GM18870 (cell line): Measurements from ENCODE around the gene ALPK3.

Source experiments
- ATAC-seq: cut with Tn5 transposase; IDR thresholded peaks from one replicate; pipeline ENCODE4 v1.9.1; 2021; ENCODE audit warnings: moderate library complexity; ENCODE audit not compliant: unreplicated experiment

Gene ALPK3

DNA sequence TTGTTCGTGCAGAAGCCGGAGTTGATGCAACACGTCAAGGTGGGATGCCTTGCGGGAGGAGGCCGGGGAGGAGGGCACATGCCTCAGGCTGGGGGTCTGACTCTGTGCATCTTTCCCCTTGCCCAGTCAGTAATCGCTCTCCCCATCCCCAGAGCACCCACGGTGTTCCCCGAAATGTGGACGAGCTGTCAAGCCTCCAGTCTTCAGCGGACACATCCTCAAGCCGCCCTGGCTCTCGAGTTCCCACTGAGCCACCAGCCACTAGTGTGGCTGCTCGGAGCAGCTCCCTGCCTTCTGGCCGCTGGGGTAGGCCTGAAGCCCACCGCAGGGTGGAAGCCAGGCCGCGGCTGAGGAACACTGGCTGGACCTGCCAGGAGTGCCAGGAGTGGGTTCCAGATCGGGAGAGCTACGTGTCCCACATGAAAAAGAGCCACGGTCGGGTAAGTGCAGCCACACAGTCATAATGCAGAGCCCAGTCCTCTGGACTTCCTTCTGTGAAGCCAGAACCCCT is 18.7 kb upstream of the ALPK3 start:
- no peak for ATAC-seq

DNA sequence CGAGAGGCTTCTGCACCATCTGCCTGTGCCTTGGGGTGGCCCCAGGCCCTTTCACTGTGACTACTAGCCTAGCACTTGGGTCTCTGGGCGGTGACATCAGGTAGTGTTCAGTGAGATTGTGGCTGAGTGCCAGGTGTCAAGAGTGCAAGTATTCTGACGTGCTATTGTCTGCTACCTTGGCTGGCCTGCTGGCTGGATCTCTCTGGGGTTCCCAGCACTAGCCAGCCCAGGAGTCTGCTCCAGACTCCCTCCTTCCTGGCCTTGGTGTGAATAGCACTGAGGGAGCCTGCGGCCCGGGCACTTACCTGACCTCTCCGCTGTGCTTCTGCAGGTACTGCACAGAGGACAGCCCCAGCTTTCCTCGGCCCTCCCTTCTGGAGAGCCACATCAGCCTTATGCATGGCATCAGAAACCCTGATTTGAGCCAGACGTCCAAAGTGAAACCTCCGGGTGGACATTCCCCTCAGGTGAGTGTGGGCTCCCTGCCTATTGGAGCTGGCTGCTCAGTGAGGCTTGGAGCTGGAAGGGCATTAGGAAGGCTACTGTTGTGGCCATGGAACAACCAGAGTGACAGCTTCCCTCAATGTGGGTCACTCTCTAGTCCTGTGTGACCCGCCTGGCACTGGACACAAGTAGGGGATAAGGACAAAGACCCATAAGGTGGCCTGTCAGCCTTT is 17.5 kb upstream of the ALPK3 start:
- no peak for ATAC-seq

DNA sequence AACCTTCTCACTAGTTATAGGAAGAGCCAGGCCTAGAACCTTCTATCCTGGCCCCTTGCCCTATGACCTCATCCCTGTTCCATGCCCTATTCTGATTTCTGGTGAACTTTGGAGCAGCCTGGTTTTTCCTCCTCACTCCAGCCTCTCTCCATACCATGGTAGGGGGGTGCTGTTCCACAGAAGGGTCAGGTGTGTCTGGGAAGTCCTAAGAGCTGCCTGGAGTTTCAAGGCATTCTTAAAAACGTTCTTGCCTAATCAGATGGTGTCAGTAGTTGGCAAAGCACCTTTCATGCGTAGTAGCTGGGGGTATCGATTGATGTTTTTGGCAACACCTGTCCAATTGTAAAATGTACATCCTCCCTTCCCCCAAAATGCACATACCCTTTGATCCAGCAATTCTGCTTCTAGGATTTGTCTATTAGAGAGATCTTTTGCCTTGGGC is 16.8 kb upstream of the ALPK3 start:
- no peak for ATAC-seq

DNA sequence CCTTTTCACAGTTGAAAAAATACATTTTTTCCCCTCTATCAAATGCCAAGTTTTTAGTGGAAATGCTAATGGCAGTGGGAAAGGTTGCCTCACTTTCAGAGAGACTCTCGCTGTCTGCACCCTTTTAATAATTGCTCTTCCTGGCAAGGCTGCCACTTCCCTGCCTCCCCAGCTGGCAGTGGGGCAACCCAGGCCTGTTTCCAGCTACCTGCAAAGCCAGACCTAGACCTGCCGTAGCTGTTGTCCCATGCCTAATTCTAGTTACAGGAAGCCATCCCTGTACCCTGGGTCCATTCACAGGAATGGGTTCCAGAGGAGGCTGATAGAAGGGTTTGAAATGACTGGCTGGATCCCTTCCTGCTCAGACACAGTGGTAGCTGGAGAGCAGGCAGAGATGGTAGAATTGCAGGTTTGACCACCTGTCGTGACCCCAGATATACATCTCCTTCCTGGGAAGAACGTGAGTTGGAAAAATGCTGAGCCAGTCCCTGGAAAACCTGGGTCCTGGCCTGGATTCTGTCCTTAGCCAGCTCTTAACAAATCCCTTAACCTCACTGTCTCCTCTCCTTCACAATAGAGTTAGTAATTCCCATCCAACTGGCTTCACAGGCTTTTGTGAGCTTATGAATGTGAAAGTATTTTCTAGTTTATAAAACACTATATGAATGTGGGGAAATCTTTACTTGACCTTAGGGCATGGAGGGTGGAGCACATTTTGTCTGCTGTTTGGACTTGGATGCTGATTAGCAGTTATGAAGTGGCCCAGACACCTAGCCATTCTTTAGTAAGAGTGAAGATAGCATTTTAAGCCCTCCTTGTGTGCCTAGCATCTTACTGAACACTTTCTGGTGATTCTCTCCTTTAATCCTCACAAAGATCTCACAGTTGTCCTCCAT is 12.9 kb upstream of the ALPK3 start:
- no peak for ATAC-seq

DNA sequence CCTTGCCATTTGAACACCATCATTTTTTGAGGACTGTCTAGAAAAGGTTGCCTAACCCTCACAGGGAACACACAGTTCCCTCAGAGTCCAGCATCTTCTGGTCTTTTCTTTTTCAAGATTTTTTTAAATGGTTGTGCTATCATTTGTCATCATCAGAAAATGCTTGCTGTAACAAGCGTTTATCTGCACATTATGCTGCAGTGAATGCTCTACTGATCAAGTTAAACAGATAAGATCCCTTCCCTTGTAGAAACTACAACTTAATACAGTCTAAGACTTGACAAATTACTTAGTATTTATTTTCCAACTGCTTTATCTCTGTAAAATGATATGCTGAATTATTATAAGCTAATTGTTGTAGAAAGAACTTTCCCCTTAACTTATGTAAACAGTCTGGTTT is 11.9 kb upstream of the ALPK3 start:
- ATAC-seq, result no peak

DNA sequence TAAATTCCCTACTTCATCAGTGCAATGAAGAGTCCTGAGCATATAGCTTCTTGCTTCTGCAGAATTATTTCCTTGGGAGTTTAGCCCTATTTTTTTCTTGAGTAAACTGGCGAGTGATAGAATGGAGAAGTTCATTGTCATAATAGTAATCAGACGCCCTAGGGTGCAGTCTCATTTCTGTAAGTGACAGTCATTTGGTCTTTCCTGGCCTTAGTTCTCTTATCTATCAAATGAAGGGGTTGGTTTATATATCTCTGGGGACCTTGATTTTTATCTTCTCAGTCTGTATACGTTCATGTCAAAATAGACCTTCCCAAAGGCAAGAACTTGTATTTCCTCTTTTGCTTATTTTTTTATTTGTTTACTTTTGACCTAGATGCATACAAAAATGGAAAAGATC is 9.9 kb upstream of the ALPK3 start:
- no peak for ATAC-seq

DNA sequence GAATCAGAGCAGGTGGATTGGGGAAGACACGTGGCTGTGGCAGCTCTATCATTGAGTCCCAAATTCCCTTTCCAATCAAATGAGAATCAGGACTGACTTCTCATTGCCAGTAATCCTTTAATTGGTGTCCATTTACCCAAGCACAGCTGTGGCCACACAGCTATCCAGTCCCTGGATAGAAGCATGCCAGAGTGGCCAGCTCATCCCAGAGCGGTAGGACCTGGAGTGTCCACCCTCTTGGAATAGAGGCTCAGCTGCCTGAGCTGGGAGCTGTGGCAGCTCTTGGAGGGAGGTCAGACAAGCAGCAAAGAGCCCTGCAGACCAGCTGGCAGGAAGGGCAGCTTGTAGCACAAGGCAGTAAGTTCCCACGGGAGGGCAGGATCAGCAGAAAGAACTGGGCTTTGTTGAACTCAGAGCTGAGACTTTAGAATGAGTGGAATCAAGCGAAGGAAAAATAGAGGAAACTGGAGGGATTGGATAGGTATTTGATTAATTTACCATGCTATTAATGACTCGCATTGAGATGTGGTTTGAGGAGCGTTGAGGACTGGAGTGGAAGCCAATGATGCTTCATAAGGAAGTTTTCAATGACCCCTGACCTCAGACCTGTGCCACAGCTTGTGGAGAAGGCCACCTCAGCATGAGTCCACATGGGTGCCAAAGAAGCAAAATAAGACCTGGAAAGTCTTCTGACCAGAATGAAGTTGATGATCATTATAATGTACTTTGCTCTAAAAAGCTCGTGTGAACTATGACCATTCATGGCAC is 6.9 kb upstream of the ALPK3 start:
- no peak for ATAC-seq

DNA sequence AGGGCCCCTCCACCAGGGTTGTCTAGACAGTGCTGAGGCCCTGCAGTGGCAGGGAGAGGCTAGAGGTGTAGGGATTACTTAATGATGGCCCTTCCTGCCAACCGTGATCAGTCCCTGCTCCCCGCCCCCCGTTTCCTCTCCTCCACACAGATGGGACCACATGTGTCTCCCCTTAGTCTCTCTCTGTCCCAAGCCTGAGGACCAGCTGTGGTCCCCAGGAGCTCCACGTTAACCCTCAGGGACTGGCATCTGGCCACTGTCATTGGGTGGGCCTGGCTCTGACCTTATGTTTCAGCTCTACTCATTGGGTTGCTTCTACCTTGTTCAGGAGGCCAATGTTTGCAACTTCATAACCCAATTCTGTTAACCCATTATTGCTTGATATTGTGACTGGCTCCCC is 6.0 kb upstream of the ALPK3 start:
- ATAC-seq, result no peak

DNA sequence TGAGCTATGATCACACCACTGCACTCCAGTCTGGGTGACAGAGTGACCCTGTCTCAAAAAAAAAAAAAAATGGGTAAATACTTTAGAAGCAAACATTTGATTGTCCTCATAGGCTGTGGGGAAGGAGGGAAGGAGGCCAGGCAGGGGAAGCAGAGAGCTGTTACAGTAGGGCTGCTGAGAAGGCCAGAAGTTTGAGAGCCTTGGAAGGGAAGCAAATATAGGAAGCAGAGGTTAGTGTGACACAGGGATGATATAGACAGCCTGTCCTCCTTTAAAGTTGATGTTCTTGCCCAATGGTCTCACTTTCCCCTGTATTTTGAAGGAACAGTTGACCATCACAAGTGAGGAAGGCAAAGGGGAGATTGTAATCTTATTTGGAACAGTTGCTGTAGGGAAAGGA is 5.3 kb upstream of the ALPK3 start:
- ATAC-seq, result no peak

DNA sequence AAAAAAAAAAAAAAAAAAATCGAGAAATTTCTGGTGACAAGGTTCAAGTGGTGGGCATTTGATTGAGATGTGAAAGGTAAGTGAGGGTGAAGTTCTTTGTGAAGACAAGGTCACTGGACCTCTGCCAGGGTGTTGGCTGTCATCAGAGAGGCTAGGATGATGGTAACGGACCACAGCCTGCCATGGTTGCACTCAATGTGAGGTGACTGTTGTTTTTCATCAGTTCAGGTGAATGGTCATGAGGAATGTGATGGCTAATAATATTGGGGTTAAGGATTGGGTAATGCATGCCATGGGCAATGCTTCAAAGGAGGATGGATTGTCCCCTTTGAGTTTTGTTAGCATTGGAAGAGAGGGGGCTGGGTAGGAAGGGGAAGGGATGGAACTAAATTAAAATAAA is 4.3 kb upstream of the ALPK3 start:
- ATAC-seq, result no peak

DNA sequence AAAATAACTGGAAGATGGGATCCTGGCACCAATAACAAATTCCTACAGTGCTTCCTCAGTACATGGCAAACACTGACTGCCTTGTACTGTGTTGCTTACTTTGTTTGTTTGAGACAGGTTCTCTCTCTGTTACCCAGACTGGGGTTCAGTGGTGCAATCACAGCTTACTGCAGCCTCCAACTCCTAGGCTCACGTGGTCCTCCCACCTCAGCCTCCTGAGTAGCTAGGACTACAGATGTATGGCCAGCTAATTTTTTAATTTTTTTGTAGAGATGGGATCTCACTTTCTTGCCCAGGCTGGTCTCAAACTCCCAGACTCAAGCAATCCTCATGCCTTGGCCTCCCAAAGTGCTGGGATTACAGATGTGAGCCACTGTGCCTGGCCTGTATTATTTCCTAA is 3.7 kb upstream of the ALPK3 start:
- ATAC-seq, result no peak

DNA sequence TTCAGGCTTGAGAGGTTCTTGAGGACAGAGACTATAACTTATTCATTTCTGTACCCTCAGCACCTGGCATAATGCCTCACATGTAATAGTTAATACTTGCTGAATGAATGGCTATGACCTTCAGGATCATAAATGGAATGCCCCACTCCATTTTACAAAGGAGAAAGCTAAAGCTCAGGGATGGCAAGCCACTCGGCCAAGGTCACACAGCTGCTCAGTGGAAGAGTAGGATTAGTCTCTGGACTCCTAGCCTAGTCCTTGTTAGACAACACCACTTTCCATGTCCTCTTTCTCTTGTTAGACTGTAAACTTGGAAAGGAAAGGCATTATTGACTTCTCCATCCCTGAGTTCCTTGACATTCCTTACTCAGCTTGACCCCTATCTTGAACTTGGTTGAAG is 3.2 kb upstream of the ALPK3 start:
- ATAC-seq, result no peak

DNA sequence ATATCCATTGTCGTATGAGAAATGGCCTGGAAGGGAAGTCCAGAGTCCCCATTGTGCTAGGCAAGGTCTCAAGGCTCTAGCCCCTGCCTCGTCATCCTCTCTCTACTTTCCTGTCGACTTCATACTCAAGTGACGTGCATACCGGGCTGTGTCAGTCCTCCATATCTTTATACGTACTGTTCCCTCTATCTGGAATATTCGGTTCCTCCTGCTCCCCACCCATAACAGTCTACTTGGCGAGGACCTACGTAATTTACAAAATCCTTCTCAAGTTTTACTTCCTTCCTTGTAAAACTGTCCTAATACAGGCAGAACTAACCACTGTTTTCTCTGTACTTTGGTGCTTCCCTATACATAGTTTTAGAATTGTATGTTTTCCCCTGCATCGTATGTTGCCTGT is 2.2 kb upstream of the ALPK3 start:
- no peak for ATAC-seq

DNA sequence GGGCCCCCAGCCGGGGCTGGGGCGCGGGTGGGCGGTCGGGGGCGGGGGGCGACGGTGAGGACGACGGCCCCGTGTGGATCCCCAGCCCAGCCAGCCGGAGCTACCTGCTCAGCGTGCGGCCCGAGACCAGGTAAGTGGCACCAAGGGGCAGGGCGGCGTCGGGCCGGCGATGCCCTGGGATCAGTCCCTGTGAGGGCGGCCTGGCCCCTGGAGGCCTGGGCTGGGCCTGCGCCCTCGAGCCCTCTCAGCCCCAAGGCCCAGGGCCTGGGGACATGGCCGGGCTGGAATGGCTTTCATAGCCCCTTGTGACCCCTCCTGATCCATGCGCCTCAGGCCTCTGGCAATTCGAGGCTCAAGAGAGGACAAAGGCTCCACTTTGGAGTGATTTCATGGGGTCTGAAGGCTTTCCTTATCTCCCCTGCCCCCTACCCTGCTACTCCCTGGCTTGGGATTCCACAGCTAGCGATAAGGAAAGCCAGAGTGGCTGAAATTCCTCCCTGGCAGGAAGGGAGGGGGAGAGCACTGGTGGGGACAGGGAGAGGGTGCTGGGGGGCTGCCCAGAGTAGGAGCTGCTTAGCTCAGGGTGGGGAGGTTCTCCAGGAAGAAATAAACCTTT is 418 bp downstream of the ALPK3 start:
- no peak for ATAC-seq

DNA sequence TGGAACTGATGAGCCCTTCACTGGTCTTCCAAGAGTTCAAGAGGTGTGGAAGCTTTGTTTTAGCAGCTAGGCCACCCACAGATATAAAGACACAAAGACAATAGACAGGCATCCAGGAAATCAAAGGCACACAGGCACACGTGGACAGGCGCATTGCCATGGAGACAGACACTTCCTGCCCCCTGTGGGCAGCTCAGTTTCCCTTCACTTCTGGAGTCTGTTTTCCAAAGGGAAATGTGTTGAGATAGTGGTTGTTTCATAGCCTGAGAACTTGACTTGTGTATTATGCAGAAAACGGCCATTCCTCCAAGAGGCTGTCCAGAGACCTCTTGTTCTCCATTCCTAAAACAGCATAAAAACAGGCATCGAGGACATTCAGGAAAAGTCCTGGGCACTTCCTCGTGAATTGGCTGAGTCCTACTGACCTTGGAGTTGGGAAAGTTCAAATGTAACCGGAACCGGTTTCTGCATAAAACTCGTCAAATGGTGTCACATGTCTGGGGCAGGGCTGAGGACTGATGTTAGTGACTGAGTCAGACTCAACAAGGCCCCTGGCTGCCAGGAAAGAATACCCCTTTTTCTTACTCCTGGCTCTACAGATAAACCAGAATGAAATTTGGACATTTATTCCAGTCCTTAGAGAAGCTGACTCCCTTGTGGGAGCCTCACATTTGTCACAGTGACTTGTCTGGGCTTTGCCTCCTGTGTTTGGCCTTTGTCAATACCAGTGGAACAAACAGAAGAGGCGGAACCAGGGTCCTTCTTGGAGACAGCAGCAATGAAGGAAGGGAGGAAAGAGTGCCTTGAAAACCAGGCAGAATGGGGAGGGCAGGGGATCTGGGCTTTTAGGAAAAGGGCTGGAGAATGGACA is 1.3 kb downstream of the ALPK3 start:
- ATAC-seq, result no peak

DNA sequence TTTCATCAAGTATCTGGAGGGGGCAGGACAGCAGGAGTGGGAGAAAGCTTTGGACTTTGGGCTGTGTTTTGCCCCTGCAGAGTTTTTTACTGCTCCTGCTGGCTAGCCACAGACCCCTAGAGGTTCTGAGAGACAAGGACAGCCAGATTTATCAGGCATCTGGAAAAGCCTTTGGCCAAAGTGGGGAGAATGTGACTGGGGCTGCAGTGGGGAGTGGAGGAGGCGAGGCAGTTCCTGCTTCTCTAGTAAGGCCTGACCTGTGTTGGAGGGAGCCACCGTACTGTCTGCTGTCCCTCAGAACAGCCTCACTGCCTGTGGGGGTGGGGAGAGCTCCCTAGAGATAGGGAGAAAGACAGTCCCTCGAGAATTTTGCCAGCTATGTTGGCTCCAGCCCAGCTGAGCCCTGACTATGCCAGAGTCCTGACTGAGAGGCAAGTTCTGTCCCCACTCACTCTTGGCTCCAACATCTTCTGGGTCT is 2.2 kb downstream of the ALPK3 start:
- no peak for ATAC-seq

DNA sequence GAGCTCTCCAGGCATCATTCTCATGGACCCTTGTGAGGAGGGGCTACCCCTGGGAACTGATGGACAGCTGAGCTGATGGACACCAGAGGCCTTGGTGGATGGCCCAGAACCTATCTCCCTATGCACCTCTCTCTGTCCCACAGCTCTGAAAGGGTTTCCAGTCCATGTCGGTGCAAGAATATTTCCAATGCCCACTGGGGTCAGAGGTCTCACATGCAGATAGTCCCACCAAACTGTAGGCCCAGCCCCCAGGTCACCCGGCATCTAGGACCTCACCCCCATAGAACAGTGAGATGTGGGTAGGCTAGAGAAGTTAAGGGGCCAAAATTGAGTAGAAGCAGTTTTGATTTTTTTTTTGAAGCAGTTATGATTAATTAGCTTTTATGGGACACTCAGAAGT is 2.6 kb downstream of the ALPK3 start:
- ATAC-seq, result no peak

DNA sequence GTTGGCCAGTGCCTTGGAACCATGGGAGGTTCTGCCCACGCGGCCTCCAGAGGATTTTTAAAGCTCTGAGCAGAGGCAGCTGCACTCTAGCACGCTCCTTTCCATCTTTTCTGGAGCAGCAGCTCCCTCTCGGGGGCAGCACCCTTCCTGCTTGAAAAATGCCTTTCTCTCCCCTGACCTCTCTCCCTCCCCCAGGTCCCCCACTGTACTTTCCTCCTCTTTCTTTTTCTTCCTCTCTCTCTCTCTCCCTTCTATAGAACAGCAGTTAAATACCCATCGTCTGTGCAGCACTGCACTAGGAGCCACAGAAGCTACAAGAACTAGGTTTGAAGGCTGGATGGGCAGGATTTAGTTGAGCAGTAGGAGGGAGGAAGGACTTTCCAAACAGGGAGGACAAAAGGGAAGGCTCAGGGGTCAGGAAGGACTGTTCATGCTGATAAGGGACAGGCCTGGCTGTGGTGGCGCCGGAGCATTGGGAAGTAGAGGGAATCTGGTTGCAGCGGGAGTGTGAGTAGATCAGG is 4.4 kb downstream of the ALPK3 start:
- no peak for ATAC-seq

DNA sequence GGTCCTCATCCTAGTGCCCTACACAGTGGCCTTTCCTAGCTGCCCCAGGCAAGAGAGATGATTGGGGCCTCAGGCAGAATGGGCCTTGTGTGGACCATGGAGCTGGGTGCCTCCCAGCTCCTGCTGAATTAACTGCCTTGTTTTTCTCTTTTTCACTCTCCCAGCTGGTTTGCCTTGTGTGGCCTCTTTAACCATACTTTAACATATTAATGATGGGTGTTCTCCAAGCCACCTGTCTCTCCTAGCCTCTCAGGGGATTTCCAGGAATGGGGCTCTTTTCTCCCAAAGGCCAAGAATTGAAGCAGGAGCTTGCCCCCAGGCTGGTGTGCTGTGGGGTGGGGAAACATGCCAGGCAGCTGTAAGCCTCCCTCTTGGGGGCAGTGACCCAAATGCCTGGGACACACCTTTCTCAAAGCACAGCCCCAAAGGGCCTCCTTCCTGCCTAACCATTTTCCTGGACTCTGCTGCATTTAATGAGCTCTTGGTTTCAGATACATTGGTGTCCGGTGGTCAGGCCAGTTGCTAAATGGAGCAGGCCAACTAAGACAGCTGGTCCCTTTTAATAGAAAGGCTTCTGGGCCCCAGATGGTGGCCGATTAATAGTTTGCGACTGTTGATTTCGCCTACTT is 5.6 kb downstream of the ALPK3 start:
- no peak for ATAC-seq
